GM23248 (cell line): ENCODE measurements around the gene ONECUT3. TPM values are rescaled to one million over a fixed set of nuclear protein-coding genes. Genes with fewer than 3 reads are reported as not detected.

Source experiments
- DNase-seq: peaks from one replicate; pipeline ENCODE4 v3.0.0-alpha.2; 2015
- H2AFZ ChIP-seq: fragments of 200-600 bp; sonication (generic); 2 replicates; pipeline ENCODE4 v1.6.1; 2016; ENCODE audit warnings: antibody characterized with exemption
- H3F3A ChIP-seq: fragments of 200-600 bp; sonication (generic); 2 replicates; pipeline ENCODE4 v1.6.1; 2016; ENCODE audit warnings: mild to moderate bottlenecking, antibody characterized with exemption, mixed run types; ENCODE audit not compliant: insufficient read depth
- H3K27ac ChIP-seq: fragments of 200-600 bp; sonication (generic); 2 replicates; pipeline ENCODE4 v1.5.1; 2016; ENCODE audit warnings: mild to moderate bottlenecking
- H3K27me3 ChIP-seq: fragments of 200-600 bp; sonication (generic); replicated peaks from 2 replicates; pipeline ENCODE4 v1.6.1; 2016; ENCODE audit warnings: mild to moderate bottlenecking; ENCODE audit not compliant: insufficient read depth
- H3K36me3 ChIP-seq: fragments of 200-600 bp; sonication (generic); 2 replicates; pipeline ENCODE4 v1.6.1; 2016; ENCODE audit warnings: low read depth, mild to moderate bottlenecking
- H3K4me1 ChIP-seq: fragments of 200-600 bp; sonication (generic); 2 replicates; pipeline ENCODE4 v1.6.1; 2016; ENCODE audit warnings: mild to moderate bottlenecking; ENCODE audit not compliant: insufficient read depth
- H3K4me2 ChIP-seq: fragments of 200-600 bp; sonication (generic); one replicate; pipeline ENCODE4 v1.6.1; 2016; ENCODE audit warnings: mild to moderate bottlenecking; ENCODE audit not compliant: unreplicated experiment
- H3K4me3 ChIP-seq: fragments of 200-600 bp; sonication (generic); 2 replicates; pipeline ENCODE4 v1.5.1; 2016; ENCODE audit warnings: mild to moderate bottlenecking
- H3K79me2 ChIP-seq: fragments of 200-600 bp; sonication (generic); 2 replicates; pipeline ENCODE4 v1.6.1; 2016; ENCODE audit warnings: mild to moderate bottlenecking; ENCODE audit not compliant: insufficient read depth
- H3K9ac ChIP-seq: fragments of 200-600 bp; sonication (generic); 2 replicates; pipeline ENCODE4 v1.6.1; 2016; ENCODE audit warnings: mild to moderate bottlenecking
- H3K9me2 ChIP-seq: fragments of 200-600 bp; sonication (generic); 2 replicates; pipeline ENCODE4 v1.6.1; 2016; ENCODE audit warnings: mixed run types, mild to moderate bottlenecking, moderate library complexity; ENCODE audit not compliant: insufficient read depth
- H3K9me3 ChIP-seq: fragments of 200-600 bp; sonication (generic); one replicate; pipeline ENCODE4 v1.6.1; 2017; ENCODE audit warnings: low read depth
- H4K20me1 ChIP-seq: fragments of 200-600 bp; sonication (generic); 2 replicates; pipeline ENCODE4 v1.6.0; 2016; ENCODE audit not compliant: insufficient read depth
- EZH2 ChIP-seq: fragments of 200-600 bp; sonication (generic); IDR thresholded peaks from 2 replicates; pipeline ENCODE4 v1.6.1; 2018; ENCODE audit warnings: antibody characterized with exemption, mild to moderate bottlenecking; ENCODE audit not compliant: insufficient read depth, poor library complexity, severe bottlenecking
- EZH2phosphoT487 ChIP-seq: fragments of 200-600 bp; sonication (generic); IDR thresholded peaks from 2 replicates; pipeline ENCODE4 v1.6.1; 2018; ENCODE audit warnings: antibody characterized with exemption, moderate library complexity, mild to moderate bottlenecking, low read depth; ENCODE audit not compliant: insufficient read depth
- WGBS, 2 experiments: methylation state at CpG; one replicate each; pipeline ENCODE4 v1.1.6; 2015 to 2017; ENCODE audit warnings: low lambda C conversion rate in 2 of 2, low coverage in 1 of 2; ENCODE audit errors: missing lambda C conversion rate in 2 of 2; 5-methylcytosine and 5-hydroxymethylcytosine counted together
- in situ Hi-C: fragments of 300-500 bp; cut with MboI; formaldehyde crosslinking; loops from 2 replicates; pipeline ENCODE4 v1.15.0; 2020
- polyA plus RNA-seq: library from polyadenylated mRNA; unstranded; fragments of >200 nt; fragmentation: Nextera tagmentation; extraction: Ambion mirVana; gene quantifications from 2 replicates; pipeline ENCODE4 v1.2.1, GENCODE V29; 2016
- total RNA-seq: library from RNA; depleted of rRNA; stranded (reverse); fragments of >200 nt; shearing (Covaris generic); gene quantifications from 2 replicates; pipeline ENCODE4 v1.2.3, GENCODE V29; 2014

ONECUT3 gene
- total and polyA plus RNA-seq, 2 experiments from 2014 or later, result not detected

GRCh38 chr19:1775951-1776605 is 22.8 kb downstream of the ONECUT3 start:
- Histone ChIP-seq H3K27me3 (peaks cover 71% of the 10 kb centered on the region), H3K79me2 (no peaks in the 10 kb centered on the region), H3K27ac (no peak overlapping the region), H2AFZ (no peak overlapping the region), H3K4me2 (no peak overlapping the region), H3K36me3 (no peaks in the 10 kb centered on the region), H3K9me2 (no peaks in the 10 kb centered on the region), H3K4me3 (no peak overlapping the region), H3K9me3 (no peaks in the 10 kb centered on the region), H4K20me1 (no peaks in the 10 kb centered on the region), H3K4me1 (no peaks in the 10 kb centered on the region), H3K9ac (no peak overlapping the region), H3F3A (no peaks in the 10 kb centered on the region)
- in situ Hi-C loops, result no loop called here
- TF ChIP-seq EZH2phosphoT487, result no peak
- TF ChIP-seq EZH2, result peak; percentile 92
- DNase-seq, result no peak
- 4% methylated on average over 40 to 50 of the region's 50 CpGs for WGBS, 2 experiments

- H3K9me2 ChIP-seq, result no peaks in the 10 kb centered on the region
- no peak overlapping the region for H3K4me3 ChIP-seq
- H2AFZ ChIP-seq, result no peak overlapping the region
- TF ChIP-seq EZH2phosphoT487, result no peak
- peak; percentile 87 for TF ChIP-seq EZH2
- H3K27me3 ChIP-seq, result peaks cover 70% of the 10 kb centered on the region
- no peaks in the 10 kb centered on the region for H3K9me3 ChIP-seq
- H3K27ac ChIP-seq, result no peak overlapping the region
- H3K9ac ChIP-seq, result no peak overlapping the region
- no peaks in the 10 kb centered on the region for H3F3A ChIP-seq
- H3K79me2 ChIP-seq, result no peaks in the 10 kb centered on the region
- H4K20me1 ChIP-seq, result no peaks in the 10 kb centered on the region
- DNase-seq, result no peak
- WGBS, 2 experiments, result 3 to 6% methylated on average over 19 to 23 of the region's 23 CpGs
- no peaks in the 10 kb centered on the region for H3K36me3 ChIP-seq
- in situ Hi-C loops, result no loop called here
- H3K4me1 ChIP-seq, result no peaks in the 10 kb centered on the region
- H3K4me2 ChIP-seq, result no peak overlapping the region
Measured at GRCh38 chr19:1776606-1777147, 23.4 kb downstream of the ONECUT3 start.

GRCh38 chr19:1777149-1777548 is 23.8 kb downstream of the ONECUT3 start:
- H3K4me3 ChIP-seq, result no peak overlapping the region
- no peaks in the 10 kb centered on the region for H3K79me2 ChIP-seq
- TF ChIP-seq EZH2phosphoT487 (no peak), EZH2 (no peak)
- H4K20me1 ChIP-seq, result no peaks in the 10 kb centered on the region
- peaks cover 67% of the 10 kb centered on the region for H3K27me3 ChIP-seq
- no peak overlapping the region for H3K27ac ChIP-seq
- H3K4me1 ChIP-seq, result no peaks in the 10 kb centered on the region
- no peak for DNase-seq
- H3F3A ChIP-seq, result no peaks in the 10 kb centered on the region
- 46 to 47% methylated on average over 10 of the region's 10 CpGs for WGBS, 2 experiments
- in situ Hi-C loops, result no loop called here
- no peaks in the 10 kb centered on the region for H3K36me3 ChIP-seq
- no peak overlapping the region for H2AFZ ChIP-seq
- H3K9me2 ChIP-seq, result no peaks in the 10 kb centered on the region
- no peaks in the 10 kb centered on the region for H3K9me3 ChIP-seq
- no peak overlapping the region for H3K9ac ChIP-seq
- no peak overlapping the region for H3K4me2 ChIP-seq

- in situ Hi-C loops, result no loop called here
- H3K9ac ChIP-seq, result no peak overlapping the region
- H2AFZ ChIP-seq, result no peak overlapping the region
- H4K20me1 ChIP-seq, result no peaks in the 10 kb centered on the region
- H3K4me1 ChIP-seq, result no peaks in the 10 kb centered on the region
- H3F3A ChIP-seq, result no peaks in the 10 kb centered on the region
- no peaks in the 10 kb centered on the region for H3K9me3 ChIP-seq
- 17 to 19% methylated on average over 16 of the region's 16 CpGs for WGBS, 2 experiments
- no peak for TF ChIP-seq EZH2phosphoT487
- no peak for TF ChIP-seq EZH2
- H3K36me3 ChIP-seq, result no peaks in the 10 kb centered on the region
- H3K4me3 ChIP-seq, result no peak overlapping the region
- no peak overlapping the region for H3K27ac ChIP-seq
- H3K4me2 ChIP-seq, result no peak overlapping the region
- DNase-seq, result no peak
- peaks cover 56% of the 10 kb centered on the region for H3K27me3 ChIP-seq
- H3K9me2 ChIP-seq, result no peaks in the 10 kb centered on the region
- no peaks in the 10 kb centered on the region for H3K79me2 ChIP-seq
Measured at GRCh38 chr19:1779574-1779973, 26.3 kb downstream of the ONECUT3 start.
